Right lobe of liver (tissue), 4 donors: ENCODE measurements around the gene KLHL9.

ENCODE experiments used
- POLR2A ChIP-seq: fragments of 450-650 bp; IDR thresholded peaks from one replicate; pipeline ENCODE4 v1.6.1; 2017; ENCODE audit warnings: antibody characterized with exemption, mild to moderate bottlenecking
- TF ChIP-seq, protein P1 (sequence below), 4 donors: fragments of 200-600 bp in 3 of 4; fragments of 450-650 bp in 1 of 4; IDR thresholded peaks; one replicate each; pipeline versions ENCODE4 v1.5.1 to v1.8.0; 2016 to 2022; ENCODE audit warnings: antibody characterized with exemption in 4 of 4, mild to moderate bottlenecking in 2 of 4
- donor health status: DM: no; HTN: no; CAD: no.
- donor health status: DM: no; HTN: no; CAD: no.
- donor health status: DM: no; HTN: yes; CAD: no.

- TF ChIP-seq, protein P1, sequence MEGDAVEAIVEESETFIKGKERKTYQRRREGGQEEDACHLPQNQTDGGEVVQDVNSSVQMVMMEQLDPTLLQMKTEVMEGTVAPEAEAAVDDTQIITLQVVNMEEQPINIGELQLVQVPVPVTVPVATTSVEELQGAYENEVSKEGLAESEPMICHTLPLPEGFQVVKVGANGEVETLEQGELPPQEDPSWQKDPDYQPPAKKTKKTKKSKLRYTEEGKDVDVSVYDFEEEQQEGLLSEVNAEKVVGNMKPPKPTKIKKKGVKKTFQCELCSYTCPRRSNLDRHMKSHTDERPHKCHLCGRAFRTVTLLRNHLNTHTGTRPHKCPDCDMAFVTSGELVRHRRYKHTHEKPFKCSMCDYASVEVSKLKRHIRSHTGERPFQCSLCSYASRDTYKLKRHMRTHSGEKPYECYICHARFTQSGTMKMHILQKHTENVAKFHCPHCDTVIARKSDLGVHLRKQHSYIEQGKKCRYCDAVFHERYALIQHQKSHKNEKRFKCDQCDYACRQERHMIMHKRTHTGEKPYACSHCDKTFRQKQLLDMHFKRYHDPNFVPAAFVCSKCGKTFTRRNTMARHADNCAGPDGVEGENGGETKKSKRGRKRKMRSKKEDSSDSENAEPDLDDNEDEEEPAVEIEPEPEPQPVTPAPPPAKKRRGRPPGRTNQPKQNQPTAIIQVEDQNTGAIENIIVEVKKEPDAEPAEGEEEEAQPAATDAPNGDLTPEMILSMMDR (IDR thresholded peaks at IDR 0.05), result no peak
- TF ChIP-seq POLR2A, result no peak
Observed at GRCh38 chr9:21286099-21286498, 49.1 kb downstream of the KLHL9 start.
